Stomach (tissue), 4 donors: Measurements from ENCODE around the gene HDGFL2.

ENCODE experiments used
- POLR2A ChIP-seq, 4 donors: fragments of 450-650 bp; IDR thresholded peaks; one replicate each; pipeline ENCODE4 v1.6.1; 2016; ENCODE audit warnings: antibody characterized with exemption in 4 of 4, control low read depth in 2 of 4, mild to moderate bottlenecking in 1 of 4, moderate library complexity in 1 of 4
- TF ChIP-seq, protein P1 (sequence below), 7 experiments: fragments of 450-650 bp in 4 of 7; fragments of 200-600 bp in 3 of 7; sonication (generic) in 3 of 7; IDR thresholded peaks; one replicate each; pipeline ENCODE4 v1.5.1; 2016 to 2019; ENCODE audit warnings: antibody characterized with exemption in 7 of 7, control low read depth in 2 of 7, mild to moderate bottlenecking in 1 of 7

DNA sequence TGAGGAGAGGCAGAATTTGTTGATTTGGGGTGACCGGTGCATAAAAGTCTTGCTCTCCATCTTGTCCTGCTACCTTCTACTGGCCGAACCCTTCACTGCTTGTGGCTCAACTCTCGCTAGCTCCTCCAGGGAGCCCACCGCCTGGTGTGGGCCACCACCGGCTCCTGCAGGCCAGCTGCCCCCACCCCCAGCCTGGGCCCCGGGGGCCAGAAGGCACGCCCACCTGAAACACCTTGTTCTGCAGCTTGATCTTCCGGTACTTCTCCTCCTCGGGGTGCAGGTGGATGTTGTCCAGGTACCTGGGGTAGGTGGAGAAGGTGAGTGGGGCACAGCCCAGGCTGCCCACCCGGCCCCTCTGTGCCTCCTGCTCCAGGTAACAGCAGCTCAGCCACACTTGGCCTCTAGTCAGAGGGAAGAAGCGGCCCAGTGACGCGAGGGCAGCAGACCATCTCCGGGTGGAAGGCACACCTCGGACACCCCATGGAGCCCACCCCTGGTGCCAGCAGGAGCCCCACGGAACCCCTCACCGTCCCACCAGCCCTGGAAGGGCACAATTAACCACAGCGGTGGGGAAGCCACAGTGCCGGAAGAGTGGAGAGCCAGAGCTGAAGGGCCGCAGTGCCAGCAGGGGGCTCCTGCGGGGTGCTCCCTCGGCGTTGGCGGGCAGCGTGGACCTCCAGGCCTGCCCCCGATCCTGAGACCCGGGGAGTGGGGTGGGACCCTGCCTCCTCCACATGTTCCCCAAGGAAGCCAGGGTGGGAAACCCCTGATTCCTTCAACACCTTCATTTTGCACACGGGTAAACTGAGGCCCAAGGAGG lies 24.6 kb upstream of the HDGFL2 start:
- TF ChIP-seq POLR2A (IDR thresholded peaks at IDR 0.05), result no peak
- TF ChIP-seq, protein P1, sequence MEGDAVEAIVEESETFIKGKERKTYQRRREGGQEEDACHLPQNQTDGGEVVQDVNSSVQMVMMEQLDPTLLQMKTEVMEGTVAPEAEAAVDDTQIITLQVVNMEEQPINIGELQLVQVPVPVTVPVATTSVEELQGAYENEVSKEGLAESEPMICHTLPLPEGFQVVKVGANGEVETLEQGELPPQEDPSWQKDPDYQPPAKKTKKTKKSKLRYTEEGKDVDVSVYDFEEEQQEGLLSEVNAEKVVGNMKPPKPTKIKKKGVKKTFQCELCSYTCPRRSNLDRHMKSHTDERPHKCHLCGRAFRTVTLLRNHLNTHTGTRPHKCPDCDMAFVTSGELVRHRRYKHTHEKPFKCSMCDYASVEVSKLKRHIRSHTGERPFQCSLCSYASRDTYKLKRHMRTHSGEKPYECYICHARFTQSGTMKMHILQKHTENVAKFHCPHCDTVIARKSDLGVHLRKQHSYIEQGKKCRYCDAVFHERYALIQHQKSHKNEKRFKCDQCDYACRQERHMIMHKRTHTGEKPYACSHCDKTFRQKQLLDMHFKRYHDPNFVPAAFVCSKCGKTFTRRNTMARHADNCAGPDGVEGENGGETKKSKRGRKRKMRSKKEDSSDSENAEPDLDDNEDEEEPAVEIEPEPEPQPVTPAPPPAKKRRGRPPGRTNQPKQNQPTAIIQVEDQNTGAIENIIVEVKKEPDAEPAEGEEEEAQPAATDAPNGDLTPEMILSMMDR (IDR thresholded peaks at IDR 0.05), result no peak
